ENCODE results near the gene DCAF15. TPM values are rescaled to one million over a fixed set of nuclear protein-coding genes. Genes with fewer than 3 reads are reported as not detected.

The DCAF15 gene
- total RNA-seq, 4 donors from 2014 or later = 8.4 to 17.3 (median 12.0) TPM

- TF ChIP-seq CTCF (IDR thresholded peaks at IDR 0.05; ENCODE audit: low read depth) = no peak
Observed at GRCh38 chr19:13961826-13962698, 9.8 kb downstream of the DCAF15 start.

- no peak for TF ChIP-seq CTCF (IDR thresholded peaks at IDR 0.05; ENCODE audit: low read depth)
Observed at GRCh38 chr19:13962699-13963602, 10.6 kb downstream of the DCAF15 start.

- no peak for TF ChIP-seq CTCF (IDR thresholded peaks at IDR 0.05; ENCODE audit: low read depth)
Observed at GRCh38 chr19:13963603-13964105, 11.3 kb downstream of the DCAF15 start.

- TF ChIP-seq CTCF (IDR thresholded peaks at IDR 0.05; ENCODE audit: low read depth) = no peak
Observed at GRCh38 chr19:13964776-13965175, 12.5 kb downstream of the DCAF15 start.

GRCh38 chr19:13965377-13965896 lies 13.1 kb downstream of the DCAF15 start:
- no peak for TF ChIP-seq CTCF (IDR thresholded peaks at IDR 0.05; ENCODE audit: low read depth)

- no peak for TF ChIP-seq CTCF (IDR thresholded peaks at IDR 0.05; ENCODE audit: low read depth)
Observed at GRCh38 chr19:13965926-13966683, 13.8 kb downstream of the DCAF15 start.

All from subcutaneous adipose tissue (tissue), 4 donors.